ENCODE measurements around the gene ARL15. TPM values are rescaled to one million over a fixed set of nuclear protein-coding genes. Genes with fewer than 3 reads are reported as not detected.

ARL15 gene
- total and polyA plus RNA-seq, 9 of the 15 experiments (the other 6 are each of a cell fraction or from before 2014, with no cell fraction given), result 18.5 to 80.4 (median 57.0) TPM

- peak overlapping the region; percentile 86 for H3K27ac ChIP-seq (ENCODE audit: extremely low read depth, low read depth, low read length)
- 0% methylated on average over 26 of the region's 39 CpGs for WGBS (ENCODE audit: insufficient coverage, low coverage, missing lambda C conversion rate)
- FAIRE-seq, result no peak
- no peak for TF ChIP-seq ZNF431 (CRISPR knock-in tag; IDR thresholded peaks at IDR 0.05)
- TF ChIP-seq ZFX (CRISPR knock-in tag; IDR thresholded peaks at IDR 0.05), result 0 out of 2 replicates have a peak, but pooled peaks have one; percentile 20
- peak; percentile 95 for TF ChIP-seq RBBP5 (IDR thresholded peaks at IDR 0.05; ENCODE audit: borderline replicate concordance, insufficient read depth, low read length, poor library complexity, severe bottlenecking)
- TF ChIP-seq ZBTB43 (CRISPR knock-in tag; IDR thresholded peaks at IDR 0.05), result no peak
- TF ChIP-seq SNRNP70 (optimal IDR thresholded peaks at IDR 0.05; ENCODE audit: low read depth, low read length), result no peak
- TF ChIP-seq IFI16 (CRISPR knock-in tag; IDR thresholded peaks at IDR 0.05), result no peak
- TF ChIP-seq BRD4 (IDR thresholded peaks at IDR 0.05), result 0 out of 2 replicates have a peak, but pooled peaks have one; percentile 17
- TF ChIP-seq ZSCAN29 (IDR thresholded peaks at IDR 0.05), result 0 out of 2 replicates have a peak, but pooled peaks have one; percentile 40
- no peak for TF ChIP-seq ID3 (CRISPR knock-in tag; IDR thresholded peaks at IDR 0.05)
- no peak for TF ChIP-seq ID3 (tag; IDR thresholded peaks at IDR 0.05)
- no peak for TF ChIP-seq ZNF740 (CRISPR knock-in tag; IDR thresholded peaks at IDR 0.05)
- no peak for TF ChIP-seq ZNF740 (tag; IDR thresholded peaks at IDR 0.05)
- 0 out of 4 replicates have a peak, but pooled peaks of 1 of the 2 experiments have one; percentile 3 for TF ChIP-seq TRIM24 (IDR thresholded peaks at IDR 0.05)
- TF ChIP-seq UBTF (IDR thresholded peaks at IDR 0.05; ENCODE audit: borderline replicate concordance in 1 of 2, low read depth in 2 of 2, low read length in 2 of 2), result 0 out of 4 replicates have a peak, but pooled peaks of 1 of the 2 experiments have one; percentile 50
These were observed 511 bp downstream of the ARL15 start for GRCh38 chr5:54309691-54310432.

More at GRCh38 chr5:54309691-54310432, 511 bp downstream of the ARL15 start:
- Histone ChIP-seq H4K20me1 (replicated peaks; ENCODE audit: control insufficient read depth, insufficient read depth, low read length) (no peaks in the 10 kb centered on the region), H3K9me3 (replicated peaks; ENCODE audit: control insufficient read depth, insufficient read depth, low read depth, low read length) (no peaks in the 10 kb centered on the region), H3K27me3 (ENCODE audit: control insufficient read depth in 2 of 2, insufficient read depth in 2 of 2, low read length in 2 of 2) (no peaks in the 10 kb centered on the region), H3K79me2 (ENCODE audit: control insufficient read depth, insufficient read depth, low read length) (peaks cover 89% of the 10 kb centered on the region), H3K4me1 (replicated peaks in 1 of 2; ENCODE audit: control insufficient read depth in 2 of 2, insufficient read depth in 2 of 2, low read length in 2 of 2) (peaks cover 8 to 29% of the 10 kb centered on the region in 2 experiments), H3K9me1 (ENCODE audit: control insufficient read depth, insufficient read depth, low read length) (no peaks in the 10 kb centered on the region), H3K9ac (ENCODE audit: insufficient read depth in 1 of 2, low read depth in 2 of 2, low read length in 2 of 2) (peak overlapping the region; percentile 88 to 92), H3K36me3 (ENCODE audit: control insufficient read depth, insufficient read depth, low read length) (peaks cover 2% of the 10 kb centered on the region; the same call in 1 of the 3 replicates), H2AFZ (ENCODE audit: low read depth, low read length) (peak overlapping the region; percentile 56; the same call in 1 of the 2 replicates), H3K4me2 (ENCODE audit: insufficient read depth, low read length) (peak overlapping the region; percentile 91), H3K4me3 (peak overlapping the region; percentile 75)
- DNase-seq (ENCODE audit: extremely low read depth in 1 of 4, low spot score in 3 of 4) (peak in 1 of 4 experiments; percentile 31), ATAC-seq (peak; percentile 27)
- no TSS peak for BruUV-seq (replicated peaks)
- ChIA-PET POLR2A (interaction anchor here (0.5 to 2.8 kb wide), 49 partner anchors 8 to 1510 kb away, joined by 3 to 58 read pairs (median 4); no protein-coding TSS in a partner anchor), CTCF (ENCODE audit: low intra/inter-chr PET ratio) (no interaction called here)
- intact Hi-C loops (cut with micrococcal nuclease) (loop anchor here (2.0 to 5.0 kb wide), 3 partner anchors 15 to 148 kb away; no protein-coding TSS in a partner anchor), in situ Hi-C loops (cut with MboI) (loop anchor here (10.0 kb wide), 1 partner anchor 155 kb away; no protein-coding TSS in a partner anchor)

All from K562 (cell line).